ENCODE results near the gene SCUBE3.

The SCUBE3 gene

DNA sequence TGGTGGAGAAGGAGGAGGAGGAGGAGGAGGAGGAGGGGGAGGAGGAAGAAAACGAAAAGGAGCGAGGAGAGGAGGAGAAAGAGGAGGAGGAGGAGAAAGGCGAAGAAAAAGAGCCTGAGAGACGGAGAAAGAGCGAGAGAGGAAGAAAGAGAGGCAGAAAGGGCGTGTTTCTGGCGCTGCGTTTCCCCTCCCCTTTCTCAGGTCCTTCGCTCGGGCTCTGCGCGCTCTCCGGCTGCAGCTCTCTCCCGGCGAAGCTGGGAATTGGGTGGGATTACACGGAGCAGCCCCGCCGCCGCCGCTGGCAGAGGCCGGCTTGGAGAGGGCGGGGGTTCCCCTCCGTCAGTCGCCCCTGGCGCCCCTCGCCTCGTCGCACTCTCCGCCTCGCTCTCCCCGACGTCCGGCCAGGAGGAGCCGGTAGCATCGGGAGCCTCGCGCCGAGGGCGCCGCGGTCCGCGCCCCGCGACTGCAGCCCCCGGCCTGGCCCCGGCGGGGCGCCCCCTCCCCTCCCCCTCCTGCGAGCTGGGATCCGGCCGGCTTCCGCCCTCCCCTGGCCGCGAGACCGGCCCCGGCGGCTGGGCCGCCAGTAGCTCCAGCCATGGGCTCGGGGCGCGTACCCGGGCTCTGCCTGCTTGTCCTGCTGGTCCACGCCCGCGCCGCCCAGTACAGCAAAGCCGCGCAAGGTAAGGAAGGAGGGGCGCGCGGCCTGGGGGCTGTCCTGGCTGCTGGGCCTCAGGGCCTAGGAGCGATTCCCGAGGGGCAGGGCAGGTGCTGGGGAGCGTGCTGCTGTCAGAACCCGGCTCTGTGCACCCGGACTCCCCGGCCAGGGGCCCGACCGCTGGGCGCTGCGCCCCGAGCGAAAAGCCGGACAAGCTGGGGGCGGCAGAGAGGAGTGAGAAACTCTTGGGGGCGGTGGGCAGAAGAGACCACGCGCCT lies at the start of gene SCUBE3:
Gene SCUBE3 (plus strand): TSS at position 133 of the 933 bp plus-strand sequence. CDS start 463 bp downstream, at position 596.
- peak; percentile 12 to 19 for DNase-seq

DNA sequence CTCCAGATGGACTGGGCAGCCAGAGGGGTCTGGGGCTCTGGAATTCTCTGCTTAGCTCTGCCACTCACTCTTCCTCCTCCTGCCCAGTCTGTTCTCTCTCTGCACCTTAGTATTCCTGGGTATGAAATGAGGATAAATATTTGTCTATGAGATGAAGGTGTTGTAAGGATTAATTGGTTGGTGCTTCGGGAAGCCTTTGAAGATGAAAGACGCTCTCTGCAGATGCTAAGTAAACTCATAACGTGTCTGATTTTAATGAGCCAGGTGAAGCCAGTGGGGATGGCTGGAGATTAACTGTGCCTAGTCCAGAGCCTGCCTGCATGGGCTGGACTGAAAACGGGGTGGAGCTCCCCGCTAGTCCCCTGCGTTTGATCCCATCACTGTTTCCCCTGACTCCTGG lies 49.5 kb upstream of the SCUBE3 start:
- DNase-seq = no peak

DNA sequence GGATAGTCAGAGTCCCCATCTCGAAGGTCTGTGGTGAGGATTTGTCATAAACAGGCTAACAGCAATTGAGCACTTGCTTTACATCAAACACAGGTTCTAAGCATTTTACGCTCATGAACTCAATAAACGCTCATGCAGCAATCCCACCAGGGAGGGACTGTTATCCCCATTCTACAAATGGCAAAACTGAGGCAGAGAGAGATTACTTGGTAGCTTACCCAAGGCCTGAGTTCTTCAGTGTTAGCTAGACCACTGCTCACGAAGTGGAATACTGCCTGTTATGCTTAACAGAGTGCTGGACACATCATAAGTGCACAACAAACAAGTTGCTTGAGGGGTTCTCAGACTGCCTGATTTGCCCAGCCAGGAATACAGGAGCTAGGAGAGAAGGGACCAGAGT lies 48.9 kb upstream of the SCUBE3 start:
- DNase-seq = no peak

DNA sequence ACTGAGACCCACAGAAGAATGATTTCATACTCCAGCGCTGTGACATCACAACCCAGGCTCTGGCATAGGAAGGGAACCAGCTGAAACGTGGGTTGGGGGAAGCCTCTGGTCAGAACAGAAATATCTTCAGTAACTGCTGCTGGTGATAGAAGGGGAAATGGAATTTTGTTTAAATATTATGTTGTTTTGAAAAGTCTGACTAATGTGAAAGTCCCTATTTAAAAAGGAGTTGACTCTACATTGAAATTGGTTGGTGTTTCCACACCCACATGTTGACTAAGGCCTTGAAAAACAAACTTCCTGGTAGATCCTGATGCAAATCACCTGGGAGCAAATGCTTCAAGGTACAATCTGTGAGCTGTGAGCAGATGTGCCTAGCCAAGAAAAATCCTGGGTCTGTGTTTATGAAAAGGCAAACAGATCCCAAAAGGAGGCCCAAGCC lies 48.1 kb upstream of the SCUBE3 start:
- no peak for DNase-seq

DNA sequence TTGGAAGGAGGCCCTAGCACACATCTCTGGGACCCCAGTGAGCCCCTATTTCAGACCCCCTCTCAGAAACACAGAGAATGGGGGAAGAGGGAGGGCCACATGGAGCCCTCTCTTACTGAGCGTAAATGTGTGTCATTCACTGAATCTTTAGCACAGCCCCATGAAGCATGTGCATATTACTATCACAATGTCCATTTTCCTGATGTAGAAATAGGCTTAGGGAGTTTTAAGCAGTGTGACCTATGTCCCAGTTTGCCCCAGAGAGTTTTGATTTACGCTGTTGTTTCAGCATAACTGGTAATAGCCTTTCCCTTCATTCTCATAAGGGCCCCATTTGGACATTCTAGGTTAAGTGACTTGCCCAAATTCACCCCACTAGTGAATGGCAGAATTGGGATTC lies 47.6 kb upstream of the SCUBE3 start:
- DNase-seq = no peak

DNA sequence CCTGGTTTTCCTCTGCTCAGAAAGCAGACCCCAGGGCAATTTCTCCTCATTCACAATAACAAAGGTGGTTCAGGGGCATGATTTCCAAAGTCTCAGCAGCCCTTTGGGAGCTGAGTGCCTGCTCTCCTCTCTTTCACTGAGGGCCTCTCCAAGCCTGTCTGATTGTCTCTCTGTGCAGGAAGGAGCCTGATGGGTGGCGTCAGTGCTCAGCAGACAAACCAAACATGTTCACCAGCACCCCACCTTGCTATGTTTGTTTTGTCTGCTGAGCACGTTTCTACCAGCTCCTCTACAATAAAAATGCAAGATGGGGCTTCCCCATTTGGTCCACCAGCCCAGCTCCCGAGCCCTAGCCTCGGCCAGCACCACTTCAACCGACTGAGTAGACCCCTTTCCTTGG lies 47.2 kb upstream of the SCUBE3 start:
- no peak for DNase-seq

DNA sequence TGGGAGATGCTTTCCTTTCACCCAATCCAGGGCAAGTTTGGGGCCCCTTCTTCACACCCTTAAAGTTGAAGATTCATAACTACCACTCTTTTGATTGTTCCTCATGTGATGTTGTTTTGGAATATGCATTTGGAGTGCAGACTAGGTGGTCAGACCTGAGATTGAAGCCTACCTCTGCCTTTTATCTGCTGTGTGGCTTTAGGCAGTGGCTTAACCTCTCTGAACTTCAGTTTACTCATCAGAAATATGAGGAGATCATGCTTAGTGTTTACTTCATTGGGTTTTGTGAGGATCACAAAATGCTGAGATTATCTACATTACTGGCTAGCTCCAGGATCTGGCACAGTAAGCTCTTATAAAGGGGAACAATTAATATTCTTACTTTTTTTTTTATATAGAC lies 46.3 kb upstream of the SCUBE3 start:
- no peak for DNase-seq

DNA sequence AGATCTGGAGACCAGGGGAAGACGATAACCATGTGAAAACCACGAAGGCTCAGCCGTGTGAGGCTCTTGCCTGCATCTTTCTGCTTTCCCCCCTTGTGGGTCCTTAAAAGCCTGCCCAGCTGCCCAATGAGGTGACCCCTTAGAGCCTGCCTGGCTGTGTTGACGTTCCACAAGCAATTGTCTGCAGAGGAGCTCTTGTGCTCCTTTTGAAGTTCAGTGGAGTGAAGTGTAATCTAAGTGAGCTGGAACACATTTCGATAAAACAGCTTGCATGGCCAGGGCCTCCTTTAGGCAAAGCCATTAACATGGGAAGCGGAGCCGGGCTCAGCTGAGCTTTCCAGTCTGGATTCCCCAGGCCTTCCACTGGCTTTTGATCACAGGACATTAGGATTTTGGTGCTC lies 45.3 kb upstream of the SCUBE3 start:
- no peak for DNase-seq

DNA sequence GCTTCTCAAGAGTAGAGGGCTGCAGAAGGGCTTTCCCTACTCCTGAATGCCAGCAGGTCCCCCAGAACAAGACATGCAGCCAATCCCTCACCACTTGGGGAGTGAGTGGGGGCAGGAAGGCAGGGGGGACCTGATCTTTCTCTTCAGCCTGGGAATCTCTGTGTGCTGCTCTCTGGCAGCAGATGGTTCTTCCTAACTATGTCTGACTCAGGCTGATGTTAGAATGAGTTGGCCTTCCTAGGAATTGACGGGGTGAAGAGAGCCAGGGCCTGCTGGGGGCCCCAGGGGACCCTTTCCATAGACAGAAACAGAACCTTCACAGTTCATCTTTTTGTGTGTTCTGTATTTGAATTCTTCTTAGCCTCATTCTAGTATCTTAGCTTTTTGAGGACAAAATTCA lies 43.6 kb upstream of the SCUBE3 start:
- no peak for DNase-seq

DNA sequence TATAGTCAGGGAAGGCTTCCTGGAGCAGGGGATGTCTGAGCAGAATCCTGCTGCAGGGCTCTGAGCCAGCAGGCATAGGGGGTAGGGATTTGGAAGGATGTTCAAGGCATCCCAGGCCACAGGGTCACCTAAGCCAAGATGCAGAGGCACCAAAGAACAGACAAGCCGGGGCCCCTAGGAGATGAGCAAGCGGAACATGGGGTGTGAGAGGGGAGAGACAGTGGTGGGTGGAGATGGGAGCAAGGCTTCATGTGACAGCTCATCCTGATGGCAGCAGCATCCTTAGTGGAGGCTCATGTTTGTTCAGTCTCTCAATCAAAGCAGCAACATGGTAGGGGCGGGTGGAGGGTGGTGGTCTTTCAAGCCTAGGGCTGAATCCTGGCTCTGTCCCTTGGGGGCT lies 42.9 kb upstream of the SCUBE3 start:
- no peak for DNase-seq

DNA sequence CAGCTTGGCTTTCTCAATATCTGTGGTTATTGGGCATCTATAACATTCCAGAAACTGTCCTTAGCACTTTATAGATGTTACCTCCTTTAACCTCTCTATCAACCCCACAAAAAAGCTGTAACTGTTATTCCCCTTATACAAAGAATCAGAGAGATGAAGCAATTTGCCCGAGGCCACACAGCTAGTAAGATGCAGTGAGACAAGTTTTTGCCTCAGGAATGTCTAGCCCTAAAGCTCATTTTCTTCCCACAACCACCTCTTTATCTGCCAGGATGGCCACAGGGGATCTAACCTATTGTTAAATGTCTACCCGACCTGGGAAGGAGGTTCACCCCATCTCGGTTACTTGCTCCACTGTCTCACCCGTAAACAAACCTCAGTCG lies 40.7 kb upstream of the SCUBE3 start:
- DNase-seq = no peak

DNA sequence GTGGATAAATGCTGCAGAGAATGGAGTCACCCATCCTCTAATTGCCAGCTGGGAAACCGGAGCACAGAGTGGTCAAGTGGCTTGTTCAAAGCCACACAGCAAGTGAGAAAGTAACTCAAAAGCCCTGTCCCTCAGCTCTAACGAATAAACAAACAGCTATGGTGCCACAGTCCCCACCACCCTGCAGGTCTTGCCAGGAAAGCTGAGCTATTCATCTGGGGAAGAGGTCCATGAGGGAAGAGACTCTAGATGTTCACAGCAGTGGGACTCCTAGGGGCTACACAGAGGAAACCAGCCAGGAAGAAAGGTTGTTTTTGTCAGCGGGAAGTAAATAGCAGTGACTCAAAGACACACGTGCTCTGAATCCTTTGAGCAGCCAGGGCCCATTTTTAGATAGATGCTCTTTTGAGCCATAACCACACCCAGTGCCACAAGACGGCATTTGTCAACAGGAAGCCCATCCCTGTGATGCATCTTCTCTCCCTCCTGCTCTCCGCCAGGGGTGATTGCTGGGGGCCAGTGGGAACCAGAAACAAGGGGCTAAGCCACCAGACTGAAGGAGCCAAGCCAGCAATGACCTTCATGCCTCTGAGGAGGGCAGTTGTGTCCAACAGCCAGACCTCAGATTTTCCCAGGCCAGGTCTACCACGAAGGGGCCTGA lies 40.2 kb upstream of the SCUBE3 start:
- DNase-seq = no peak

DNA sequence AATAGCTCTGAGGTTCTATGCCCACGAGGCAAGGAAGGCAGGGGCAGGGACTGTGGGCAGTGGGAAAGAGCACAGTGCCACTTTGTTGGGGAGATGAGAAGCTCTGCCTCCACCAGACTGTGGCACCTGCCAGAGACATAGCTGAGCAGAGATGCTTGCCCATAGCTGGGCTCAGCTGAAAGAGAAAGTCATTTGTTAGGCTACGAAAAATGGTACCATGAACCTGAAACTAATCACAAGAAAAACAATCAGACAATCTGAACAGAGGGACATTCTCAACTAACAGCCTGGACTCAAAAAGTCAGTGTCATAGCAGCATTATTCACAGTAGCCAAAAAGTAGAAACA lies 39.7 kb upstream of the SCUBE3 start:
- no peak for DNase-seq

DNA sequence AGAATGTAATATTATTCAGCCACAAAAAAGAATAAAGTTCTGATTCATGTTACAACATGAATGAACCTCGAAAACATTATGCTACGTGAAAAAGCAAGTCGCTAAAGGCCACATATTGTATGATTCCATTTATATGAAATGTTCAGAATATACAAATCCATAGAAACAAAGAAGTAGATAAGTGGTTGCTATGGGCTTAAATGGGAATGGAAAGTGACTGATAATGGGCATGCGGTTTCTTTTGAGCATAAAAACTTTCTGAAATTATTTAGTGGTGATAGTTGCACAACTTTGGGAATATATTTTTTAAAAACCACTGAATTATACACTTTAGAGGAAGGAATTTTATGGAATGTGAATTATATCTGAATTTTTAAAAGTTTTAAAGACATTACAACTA lies 39.3 kb upstream of the SCUBE3 start:
- no peak for DNase-seq

DNA sequence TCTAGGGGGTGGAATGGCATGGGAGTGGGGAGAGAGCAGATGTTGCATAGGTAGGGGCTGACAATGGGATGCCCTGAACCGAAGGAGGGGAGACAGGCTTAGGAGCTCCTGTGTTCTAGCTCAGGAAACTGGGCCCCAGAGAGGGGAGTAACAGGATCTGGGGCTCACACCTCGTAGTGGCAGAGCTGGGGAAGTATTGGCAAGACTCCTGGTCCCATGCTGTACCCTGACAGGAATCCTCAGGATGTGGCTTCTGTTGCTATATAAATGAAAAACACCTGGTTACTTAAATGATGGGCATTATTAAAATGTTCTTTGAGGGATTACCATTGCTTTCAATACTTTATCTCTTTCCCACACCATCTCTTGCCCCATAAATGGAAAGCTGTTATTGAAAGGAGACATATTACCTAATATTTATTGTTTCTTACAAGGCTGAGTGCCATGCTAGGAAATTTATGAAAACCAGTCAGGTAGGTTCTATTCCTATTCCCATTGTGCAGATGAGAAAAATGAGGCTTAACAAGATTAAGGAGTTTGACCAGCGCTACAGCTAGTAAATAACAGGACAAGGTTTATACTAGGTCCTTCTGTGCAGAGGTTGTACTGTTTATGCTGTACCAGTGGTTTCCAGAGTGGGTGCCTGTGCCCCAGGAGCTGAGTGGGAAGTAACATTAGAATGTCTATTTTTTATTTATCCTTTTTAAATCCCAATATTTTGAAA lies 37.3 kb upstream of the SCUBE3 start:
- DNase-seq = no peak

DNA sequence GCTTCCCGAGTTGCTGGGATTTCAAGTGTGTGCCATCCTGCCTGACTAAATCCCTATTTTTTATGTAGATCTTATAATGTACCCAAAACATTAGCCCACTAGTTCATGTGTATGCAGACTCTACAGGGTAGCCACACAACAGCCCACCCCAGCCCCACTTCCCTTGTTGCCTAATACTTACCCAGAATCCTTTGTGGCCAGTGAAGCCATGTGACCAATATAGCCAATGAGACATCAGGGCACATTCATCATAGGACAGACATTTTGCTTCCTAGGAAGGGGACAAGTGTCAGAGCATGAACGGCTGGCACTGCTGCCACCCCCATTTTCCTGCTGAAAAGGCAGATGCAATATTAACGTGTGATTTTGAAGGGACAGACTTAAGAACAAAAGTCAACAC lies 36.6 kb upstream of the SCUBE3 start:
- no peak for DNase-seq

DNA sequence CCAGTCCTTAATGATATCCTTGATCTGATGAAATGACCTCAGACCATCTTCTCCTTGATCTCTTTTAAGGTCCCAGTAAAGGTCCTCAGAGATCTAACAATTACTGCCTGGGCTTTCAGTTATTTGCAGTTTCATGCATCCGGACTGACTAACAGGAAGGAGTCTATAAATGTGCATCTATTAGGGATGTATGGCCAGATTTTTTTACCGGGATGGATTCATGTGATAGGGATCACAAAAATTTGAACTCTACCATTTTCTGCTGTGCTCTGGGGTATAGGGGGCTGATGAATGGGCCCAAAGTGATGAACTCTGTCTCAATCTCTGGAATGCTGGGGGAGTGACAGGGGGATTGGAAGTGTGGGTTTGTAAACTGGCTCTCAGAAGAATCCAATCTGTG lies 36.2 kb upstream of the SCUBE3 start:
- DNase-seq = no peak

DNA sequence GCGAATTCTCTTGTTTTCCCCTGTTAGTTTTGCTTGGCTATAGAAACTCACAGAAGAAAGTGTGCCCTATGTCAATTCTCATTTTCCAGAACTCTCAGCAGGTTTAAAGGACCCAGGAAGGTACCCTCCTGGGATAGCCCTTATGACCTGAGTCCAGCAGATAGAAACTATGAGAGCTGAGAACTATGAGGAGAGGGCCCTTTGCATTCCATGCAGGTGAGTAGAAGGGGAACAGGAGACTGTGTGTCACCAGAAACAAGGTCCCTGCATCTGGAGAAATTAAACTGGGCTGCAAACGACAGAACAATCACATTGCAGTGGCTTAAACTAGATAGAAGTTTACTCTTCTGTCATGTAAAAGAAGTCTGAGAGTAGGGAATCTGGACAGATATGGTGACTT lies 35.7 kb upstream of the SCUBE3 start:
- no peak for DNase-seq

DNA sequence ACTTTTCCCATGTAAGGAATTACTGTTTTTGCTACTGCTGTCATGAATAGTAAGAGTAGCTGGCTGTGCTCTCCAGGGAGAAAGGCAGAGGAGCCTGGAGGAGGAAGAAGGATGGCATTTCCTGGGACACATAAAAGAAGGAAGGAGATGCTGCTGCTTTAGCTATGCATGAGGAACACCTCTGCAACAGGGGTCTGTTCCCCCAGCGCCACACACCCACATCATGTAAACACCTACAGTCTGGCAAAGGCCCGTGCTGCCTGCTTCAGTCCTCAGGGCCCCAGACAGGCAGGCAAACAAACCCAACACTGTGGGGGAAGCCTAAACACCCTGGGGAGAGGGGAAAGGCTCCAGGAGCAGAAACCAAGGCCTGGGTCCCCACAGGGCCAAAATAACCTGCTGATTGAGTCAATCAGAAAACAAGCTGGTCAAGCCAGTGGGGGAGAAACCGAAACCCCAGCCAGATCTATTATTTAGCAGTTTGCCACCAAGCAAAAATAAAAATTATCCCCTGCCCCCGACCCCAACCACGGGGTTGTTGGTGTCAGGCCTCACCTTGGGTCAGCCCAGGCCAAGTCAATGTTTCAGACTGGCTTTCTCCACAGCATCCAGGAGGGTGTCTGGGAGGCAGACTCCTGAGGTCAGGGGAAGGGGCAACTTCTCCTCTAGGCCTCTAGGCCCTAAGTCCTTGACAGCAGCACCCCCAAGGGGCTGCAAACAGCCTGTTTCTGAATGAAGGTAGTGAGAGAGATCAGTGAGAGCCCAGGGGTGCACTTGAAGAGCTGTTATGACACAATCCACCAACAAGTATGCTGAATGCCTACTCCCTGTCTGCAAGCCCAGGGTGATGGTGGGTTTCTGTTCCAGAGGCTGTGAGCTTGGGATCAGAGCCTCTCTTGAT lies 34.6 kb upstream of the SCUBE3 start:
- DNase-seq = no peak

DNA sequence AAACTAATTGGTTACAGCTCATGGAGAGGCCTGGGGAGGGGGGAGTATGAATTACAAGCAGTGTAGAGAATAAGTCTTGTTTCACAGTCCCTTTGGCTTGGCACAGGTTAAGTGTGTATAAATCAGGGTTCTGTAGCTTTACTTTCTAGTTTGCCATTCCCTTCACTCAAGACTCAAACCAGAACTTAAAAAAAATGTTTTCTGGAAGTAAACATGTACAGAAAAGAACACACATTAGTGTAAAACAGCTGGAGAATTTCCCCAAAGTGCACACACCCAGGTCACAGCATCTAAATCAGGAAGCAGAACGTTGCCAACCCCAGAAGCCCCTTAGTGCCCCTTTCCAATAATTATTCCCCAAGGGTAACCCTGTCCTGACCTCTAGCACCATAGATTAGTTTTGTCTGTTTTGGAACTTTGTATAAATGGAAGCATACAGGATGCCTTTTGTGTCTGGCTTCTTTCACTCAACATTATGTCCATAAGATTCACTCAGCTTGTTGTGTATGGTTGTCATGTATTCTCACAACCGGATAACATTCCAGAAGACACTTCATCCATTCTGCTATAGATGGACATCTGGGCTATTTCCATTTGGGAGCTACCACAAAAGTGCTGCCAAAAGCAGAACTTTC lies 33.7 kb upstream of the SCUBE3 start:
- no peak for DNase-seq

DNA sequence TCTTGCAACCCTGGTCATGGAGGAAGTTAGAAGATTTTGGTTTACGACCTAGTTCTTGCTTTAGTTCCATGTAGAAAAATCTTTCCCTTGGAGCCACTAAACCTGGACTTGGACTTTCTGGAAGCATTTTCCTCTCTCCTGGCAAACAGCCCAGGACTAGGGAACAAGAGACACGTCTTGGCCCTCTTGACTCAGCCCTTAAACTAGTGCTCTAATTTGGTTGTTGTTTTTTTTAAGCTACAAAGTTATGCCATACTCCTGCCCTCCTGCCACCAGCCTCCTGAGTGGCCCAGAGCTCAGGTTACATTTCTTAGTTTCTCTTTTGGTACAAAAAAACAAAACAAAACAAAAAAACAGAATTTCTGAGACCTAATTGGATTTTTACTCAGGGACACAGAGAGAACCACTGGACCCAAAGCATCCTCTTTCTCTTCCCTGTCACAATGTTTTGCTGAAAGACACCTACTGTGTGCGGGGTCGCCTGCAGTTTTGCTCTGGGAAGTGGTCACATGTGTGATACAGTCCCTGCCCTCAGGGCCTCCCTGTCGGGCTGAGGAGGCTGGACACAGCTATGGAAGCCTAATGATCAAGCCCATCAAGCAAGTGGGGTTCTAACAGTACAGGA lies 32.3 kb upstream of the SCUBE3 start:
- no peak for DNase-seq
